Osteoblast (primary cell): Measurements from ENCODE around the gene PKP3. TPM values are rescaled to one million over a fixed set of nuclear protein-coding genes. Genes with fewer than 3 reads are reported as not detected.
"Not testable (repeated sequence)": the region's sequence is repeated elsewhere in the genome, so short reads cannot be mapped to it uniquely, and the experiment has no call there.

ENCODE experiments used
- DNase-seq: peaks from one replicate; pipeline ENCODE4 v3.0.0; 2011; ENCODE audit warnings: low spot score, mixed read lengths; ENCODE audit not compliant: insufficient read length; ENCODE audit errors: missing footprints
- H2AFZ ChIP-seq: 2 replicates; pipeline ENCODE4 v1.6.0; 2011; ENCODE audit warnings: mild to moderate bottlenecking, low read length
- H3K27ac ChIP-seq: 2 replicates; pipeline ENCODE4 v1.5.1; 2011; ENCODE audit warnings: mild to moderate bottlenecking, low read depth, low read length, moderate library complexity
- H3K27me3 ChIP-seq: 2 replicates; pipeline ENCODE4 v1.6.0; 2012; ENCODE audit warnings: mild to moderate bottlenecking, control low read depth, inconsistent platforms, low read length, moderate library complexity; ENCODE audit not compliant: insufficient read depth
- H3K36me3 ChIP-seq: 2 replicates; pipeline ENCODE4 v1.5.1; 2011; ENCODE audit warnings: mild to moderate bottlenecking, low read length, control low read depth, moderate library complexity; ENCODE audit not compliant: insufficient read depth
- H3K4me1 ChIP-seq: 2 replicates; pipeline ENCODE4 v1.5.1; 2011; ENCODE audit warnings: mild to moderate bottlenecking, low read length, control low read depth, moderate library complexity; ENCODE audit not compliant: insufficient read depth
- H3K4me2 ChIP-seq: 2 replicates; pipeline ENCODE4 v1.6.0; 2011; ENCODE audit warnings: mild to moderate bottlenecking, low read length; ENCODE audit not compliant: insufficient read depth
- H3K4me3 ChIP-seq: fragments of 200-600 bp; sonication (generic); 3 replicates; pipeline ENCODE4 v1.5.1; 2012; ENCODE audit warnings: mild to moderate bottlenecking, low read length, inconsistent platforms; ENCODE audit not compliant: insufficient read depth
- H3K79me2 ChIP-seq: 2 replicates; pipeline ENCODE4 v1.6.0; 2012; ENCODE audit warnings: mild to moderate bottlenecking, low read length, control low read depth, inconsistent platforms; ENCODE audit not compliant: insufficient read depth
- H3K9me3 ChIP-seq: 2 replicates; pipeline ENCODE4 v1.5.1; 2011; ENCODE audit warnings: low read depth, low read length, control low read depth
- H4K20me1 ChIP-seq: 2 replicates; pipeline ENCODE4 v1.6.0; 2012; ENCODE audit warnings: mild to moderate bottlenecking, low read length, control low read depth; ENCODE audit not compliant: insufficient read depth
- CTCF ChIP-seq: IDR thresholded peaks from 2 replicates; pipeline ENCODE4 v1.5.1; 2011; ENCODE audit warnings: mild to moderate bottlenecking, low read depth, low read length, moderate library complexity; ENCODE audit errors: extremely low read depth
- total RNA-seq: library from RNA; depleted of rRNA; stranded (reverse); fragments of >200 nt; gene quantifications from 2 replicates; pipeline ENCODE4 v1.2.3, GENCODE V29; 2012

PKP3 gene
- total RNA-seq, 1 donor: 2.5 TPM

- no peaks in the 10 kb centered on the region for H3K9me3 ChIP-seq
- H3K27me3 ChIP-seq: no peaks in the 10 kb centered on the region
- no peak overlapping the region for H3K4me2 ChIP-seq
- H3K4me1 ChIP-seq: peaks cover 12% of the 10 kb centered on the region
- H3K27ac ChIP-seq: no peak overlapping the region
- no peaks in the 10 kb centered on the region for H3K79me2 ChIP-seq
- no peaks in the 10 kb centered on the region for H4K20me1 ChIP-seq
- no peak for TF ChIP-seq CTCF
- H2AFZ ChIP-seq: no peak overlapping the region
- H3K4me3 ChIP-seq: no peak overlapping the region
- no peaks in the 10 kb centered on the region for H3K36me3 ChIP-seq
- DNase-seq: peak; percentile 94
Observed at GRCh38 chr11:398826-399225, 4.8 kb downstream of the PKP3 start.

GRCh38 chr11:399731-400211 is 5.8 kb downstream of the PKP3 start:
- no peak for DNase-seq
- Histone ChIP-seq H2AFZ (no peak overlapping the region), H3K36me3 (no peaks in the 10 kb centered on the region), H3K27me3 (no peaks in the 10 kb centered on the region), H3K4me2 (no peak overlapping the region), H3K9me3 (no peaks in the 10 kb centered on the region), H3K4me3 (no peak overlapping the region), H3K4me1 (peaks cover 4% of the 10 kb centered on the region), H3K79me2 (no peaks in the 10 kb centered on the region), H4K20me1 (no peaks in the 10 kb centered on the region), H3K27ac (no peak overlapping the region)
- TF ChIP-seq CTCF: no peak

DNA sequence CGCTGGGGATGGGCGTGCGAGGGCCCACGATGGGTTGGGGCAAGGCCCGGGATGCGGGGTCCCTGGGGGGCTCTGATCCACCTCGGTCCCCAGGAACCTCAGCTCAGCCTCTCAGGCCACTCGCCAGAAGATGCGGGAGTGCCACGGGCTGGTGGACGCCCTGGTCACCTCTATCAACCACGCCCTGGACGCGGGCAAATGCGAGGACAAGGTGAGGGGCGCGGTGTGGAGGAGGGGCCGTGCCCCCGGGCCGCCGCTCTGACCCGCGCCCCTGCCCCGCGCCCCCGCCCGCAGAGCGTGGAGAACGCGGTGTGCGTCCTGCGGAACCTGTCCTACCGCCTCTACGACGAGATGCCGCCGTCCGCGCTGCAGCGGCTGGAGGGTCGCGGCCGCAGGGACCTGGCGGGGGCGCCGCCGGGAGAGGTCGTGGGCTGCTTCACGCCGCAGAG is 6.3 kb downstream of the PKP3 start:
- Histone ChIP-seq H3K27ac (no peak overlapping the region), H3K4me2 (no peak overlapping the region), H4K20me1 (no peaks in the 10 kb centered on the region), H3K4me1 (no peaks in the 10 kb centered on the region), H3K36me3 (no peaks in the 10 kb centered on the region), H3K79me2 (no peaks in the 10 kb centered on the region), H3K4me3 (no peak overlapping the region), H2AFZ (no peak overlapping the region), H3K9me3 (no peaks in the 10 kb centered on the region), H3K27me3 (no peaks in the 10 kb centered on the region)
- TF ChIP-seq CTCF: no peak
- DNase-seq: no peak

DNA sequence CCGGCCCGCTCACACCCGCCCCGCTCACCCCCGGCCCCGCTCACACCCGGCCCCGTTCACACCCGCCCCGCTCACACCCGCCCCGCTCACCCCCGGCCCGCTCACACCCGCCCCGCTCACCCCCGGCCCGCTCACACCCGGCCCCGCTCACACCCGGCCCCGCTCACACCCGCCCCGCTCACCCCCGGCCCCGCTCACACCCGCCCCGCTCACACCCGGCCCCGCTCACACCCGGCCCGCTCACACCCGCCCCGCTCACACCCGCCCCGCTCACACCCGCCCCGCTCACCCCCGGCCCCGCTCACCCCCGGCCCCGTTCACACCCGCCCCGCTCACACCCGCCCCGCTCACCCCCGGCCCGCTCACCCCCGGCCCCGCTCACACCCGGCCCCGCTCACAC is 7.2 kb downstream of the PKP3 start:
- not testable (repeated sequence) for H3K4me3 ChIP-seq, H2AFZ ChIP-seq, H3K79me2 ChIP-seq, H3K9me3 ChIP-seq, DNase-seq, H3K4me1 ChIP-seq, H4K20me1 ChIP-seq, H3K27ac ChIP-seq, H3K36me3 ChIP-seq, H3K4me2 ChIP-seq, H3K27me3 ChIP-seq
